Stimulated activated CD8-positive, alpha-beta memory T cell treated with anti-CD3 and anti-CD28 coated beads, Interleukin-4, amount 100 ng/mL, for 24 hours (primary cell): ENCODE data around the gene ELOVL6.
"Not testable (repeated sequence)": the region's sequence is repeated elsewhere in the genome, so short reads cannot be mapped to it uniquely, and the experiment has no call there.

Experiments used
- DNase-seq: peaks from one replicate; pipeline ENCODE4 v3.0.0-alpha.2; 2020; ENCODE audit warnings: low read depth

The ELOVL6 gene

GRCh38 chr4:110196871-110197528 lies 1.4 kb downstream of the ELOVL6 start:
- peak; percentile 28 for DNase-seq

- peak; percentile 21 for DNase-seq
Measured at GRCh38 chr4:110196206-110196870, 2.1 kb downstream of the ELOVL6 start.

GRCh38 chr4:110195561-110196205 lies 2.7 kb downstream of the ELOVL6 start:
- no peak for DNase-seq

- DNase-seq, result peak; percentile 51
Measured at GRCh38 chr4:110193822-110194761, 4.3 kb downstream of the ELOVL6 start.

- DNase-seq, result not testable (repeated sequence)
Measured at GRCh38 chr4:110193287-110193686, 5.1 kb downstream of the ELOVL6 start.

- DNase-seq, result no peak
Measured at GRCh38 chr4:110190249-110190648, 8.2 kb downstream of the ELOVL6 start.

GRCh38 chr4:110188113-110188512 lies 10.3 kb downstream of the ELOVL6 start:
- DNase-seq, result no peak

GRCh38 chr4:110184791-110185155 lies 13.6 kb downstream of the ELOVL6 start:
- no peak for DNase-seq

GRCh38 chr4:110184140-110184790 lies 14.2 kb downstream of the ELOVL6 start:
- DNase-seq, result no peak

- no peak for DNase-seq
Measured at GRCh38 chr4:110183643-110184042, 14.8 kb downstream of the ELOVL6 start.

- DNase-seq, result no peak
Measured at GRCh38 chr4:110183058-110183457, 15.4 kb downstream of the ELOVL6 start.

- DNase-seq, result no peak
Measured at GRCh38 chr4:110181890-110182289, 16.5 kb downstream of the ELOVL6 start.

- DNase-seq, result no peak
Measured at GRCh38 chr4:110175634-110176033, 22.8 kb downstream of the ELOVL6 start.

- no peak for DNase-seq
Measured at GRCh38 chr4:110172972-110173371, 25.4 kb downstream of the ELOVL6 start.

- no peak for DNase-seq
Measured at GRCh38 chr4:110171971-110172370, 26.4 kb downstream of the ELOVL6 start.

- DNase-seq, result no peak
Measured at GRCh38 chr4:110170861-110171260, 27.6 kb downstream of the ELOVL6 start.

- DNase-seq, result peak; percentile 19
Measured at GRCh38 chr4:110165382-110166286, 32.8 kb downstream of the ELOVL6 start.

GRCh38 chr4:110164856-110165255 lies 33.6 kb downstream of the ELOVL6 start:
- no peak for DNase-seq

- no peak for DNase-seq
Measured at GRCh38 chr4:110164251-110164650, 34.2 kb downstream of the ELOVL6 start.

- no peak for DNase-seq
Measured at GRCh38 chr4:110163327-110164069, 34.9 kb downstream of the ELOVL6 start.
